K562 (cell line): ENCODE measurements around the gene GOLIM4. TPM values are rescaled to one million over a fixed set of nuclear protein-coding genes. Genes with fewer than 3 reads are reported as not detected.

Source experiments
- ASH1L ChIP-seq: fragments of 450-650 bp; IDR thresholded peaks from 2 replicates; pipeline ENCODE4 v1.6.1; 2018; ENCODE audit warnings: borderline replicate concordance, mild to moderate bottlenecking, low read depth; ENCODE audit not compliant: partially characterized antibody
- BACH1 ChIP-seq: fragments of 200-800 bp; sonication (Bioruptor generic); IDR thresholded peaks from 2 replicates; pipeline ENCODE4 v1.6.1; 2016; ENCODE audit warnings: missing genetic modification characterization, missing compliant biosample characterization
- CCAR2 ChIP-seq: fragments of 200-400 bp; formaldehyde crosslinking; IDR thresholded peaks from 2 replicates; pipeline ENCODE4 v1.6.1; 2017; ENCODE audit warnings: mild to moderate bottlenecking, low read depth, low read length
- ELF1 ChIP-seq: fragments of 200-800 bp; sonication (Bioruptor generic); IDR thresholded peaks from 2 replicates; pipeline ENCODE4 v1.6.1; 2016; ENCODE audit warnings: missing genetic modification characterization, missing compliant biosample characterization
- ELF4 ChIP-seq: fragments of 450-650 bp; formaldehyde crosslinking; IDR thresholded peaks from 2 replicates; pipeline ENCODE4 v1.4.0; 2022; ENCODE audit warnings: missing genetic modification characterization
- MAZ ChIP-seq, 2 experiments: fragments of 450-650 bp in 1 of 2; sonication (generic) in 1 of 2; formaldehyde crosslinking; IDR thresholded peaks in 1 of 2; conservative IDR thresholded peaks in 1 of 2; 2 replicates each; pipeline versions ENCODE4 v1.4.0 to v1.5.0; 2020; ENCODE audit warnings: mild to moderate bottlenecking in 1 of 2, missing genetic modification reagents in 1 of 2
- NR3C1 ChIP-seq: sonication (generic); formaldehyde crosslinking; IDR thresholded peaks from 2 replicates; pipeline ENCODE4 v1.8.1; 2022; ENCODE audit warnings: missing genetic modification reagents
- RB1 ChIP-seq: fragments of 450-650 bp; IDR thresholded peaks from 2 replicates; pipeline ENCODE4 v1.6.1; 2017; ENCODE audit warnings: low read depth, mild to moderate bottlenecking
- RBM22 ChIP-seq: fragments of 200-400 bp; formaldehyde crosslinking; IDR thresholded peaks from 2 replicates; pipeline ENCODE4 v1.6.1; 2018; ENCODE audit warnings: low read length, low read depth; ENCODE audit not compliant: poor library complexity, severe bottlenecking
- RCOR1 ChIP-seq, 2 experiments: IDR thresholded peaks; 2 replicates each; pipeline ENCODE4 v1.6.1; 2012; ENCODE audit warnings: low read depth in 2 of 2, low read length in 2 of 2, borderline replicate concordance in 1 of 2, improper control_type of control experiment in 1 of 2
- SMAD3 ChIP-seq: fragments of 450-650 bp; formaldehyde crosslinking; conservative IDR thresholded peaks from 2 replicates; pipeline ENCODE4 v1.4.0; 2020; ENCODE audit warnings: mild to moderate bottlenecking
- SRSF3 ChIP-seq: fragments of 200-400 bp; formaldehyde crosslinking; IDR thresholded peaks from 2 replicates; pipeline ENCODE4 v1.6.1; 2016; ENCODE audit warnings: mild to moderate bottlenecking, low read length, moderate library complexity; ENCODE audit not compliant: insufficient read depth
- TAF9B ChIP-seq: fragments of 450-650 bp; IDR thresholded peaks from 2 replicates; pipeline ENCODE4 v1.6.1; 2018; ENCODE audit warnings: mild to moderate bottlenecking; ENCODE audit not compliant: partially characterized antibody
- ZFX ChIP-seq: sonication (generic); formaldehyde crosslinking; IDR thresholded peaks from 2 replicates; pipeline ENCODE4 v1.8.0; 2022; ENCODE audit warnings: mild to moderate bottlenecking, missing genetic modification reagents, moderate library complexity
- ZNF184 ChIP-seq: sonication (generic); formaldehyde crosslinking; IDR thresholded peaks from 2 replicates; pipeline ENCODE4 v1.5.0; 2020; ENCODE audit warnings: missing genetic modification reagents
- ZNF584 ChIP-seq: fragments of 200-800 bp; sonication (Bioruptor generic); IDR thresholded peaks from 2 replicates; pipeline ENCODE4 v1.6.1; 2016; ENCODE audit warnings: low read depth, mild to moderate bottlenecking, missing genetic modification characterization, missing compliant biosample characterization
- ZNF778 ChIP-seq: fragments of 450-650 bp; formaldehyde crosslinking; IDR thresholded peaks from 2 replicates; pipeline ENCODE4 v1.4.0; 2020; ENCODE audit warnings: mild to moderate bottlenecking, moderate library complexity
- ZNF780A ChIP-seq: fragments of 250-450 bp; sonication (Bioruptor Pico); IDR thresholded peaks from 2 replicates; pipeline ENCODE4 v1.5.0; 2021; ENCODE audit warnings: mild to moderate bottlenecking
- polyA plus RNA-seq, 8 experiments: library from polyadenylated mRNA; depleted of rRNA in 4 of 8; stranded (reverse) in 5 of 8; unstranded in 3 of 8; fragments of >200 nt; fragmentation: Nextera tagmentation in 2 of 8; fragmentation: Illumina TruSeq in 1 of 8; extraction: Ambion mirVana in 2 of 8; extraction: Trizol in 1 of 8; gene quantifications; 2 replicates each; pipeline versions ENCODE4 v1.2.1 to v1.2.3, GENCODE V29; 2011 to 2014; ENCODE audit warnings: inconsistent platforms in 1 of 8, missing spikeins in 1 of 8
- total RNA-seq, 7 experiments: library from RNA; depleted of rRNA in 6 of 7; stranded (reverse); fragments of >200 nt in 6 of 7; fragmentation: Illumina TruSeq in 2 of 7; extraction: Trizol in 2 of 7; gene quantifications; 2 replicates each; pipeline versions ENCODE4 v1.2.1 to v1.2.3, GENCODE V29; 2011 to 2021; ENCODE audit warnings: low replicate concordance in 1 of 7
- TF ChIP-seq, protein P1 (sequence below): fragments of 200-800 bp; sonication (Bioruptor generic); IDR thresholded peaks from 2 replicates; pipeline ENCODE4 v1.6.1; 2017; ENCODE audit warnings: missing genetic modification characterization, missing compliant biosample characterization
- TF ChIP-seq, protein P2 (sequence below): sonication (generic); formaldehyde crosslinking; IDR thresholded peaks from 2 replicates; pipeline ENCODE4 v1.8.0; 2022; ENCODE audit warnings: mild to moderate bottlenecking, missing genetic modification reagents, borderline replicate concordance
- TF ChIP-seq, protein P3 (sequence below): fragments of 450-650 bp; IDR thresholded peaks from 2 replicates; pipeline ENCODE4 v1.6.1; 2016; ENCODE audit warnings: antibody characterized with exemption
- TF ChIP-seq, protein P4 (sequence below), 2 experiments: fragments of 450-650 bp in 1 of 2; sonication (generic) in 1 of 2; formaldehyde crosslinking; conservative IDR thresholded peaks; 2 replicates each; pipeline versions ENCODE4 v1.4.0 to v1.8.1; 2020 to 2022; ENCODE audit warnings: mild to moderate bottlenecking in 1 of 2, missing genetic modification reagents in 1 of 2

GOLIM4 gene
- total and polyA plus RNA-seq, 9 of the 15 experiments (the other 6 are each of a cell fraction or from before 2014, with no cell fraction given) = 9.3 to 39.4 (median 31.0) TPM

DNA sequence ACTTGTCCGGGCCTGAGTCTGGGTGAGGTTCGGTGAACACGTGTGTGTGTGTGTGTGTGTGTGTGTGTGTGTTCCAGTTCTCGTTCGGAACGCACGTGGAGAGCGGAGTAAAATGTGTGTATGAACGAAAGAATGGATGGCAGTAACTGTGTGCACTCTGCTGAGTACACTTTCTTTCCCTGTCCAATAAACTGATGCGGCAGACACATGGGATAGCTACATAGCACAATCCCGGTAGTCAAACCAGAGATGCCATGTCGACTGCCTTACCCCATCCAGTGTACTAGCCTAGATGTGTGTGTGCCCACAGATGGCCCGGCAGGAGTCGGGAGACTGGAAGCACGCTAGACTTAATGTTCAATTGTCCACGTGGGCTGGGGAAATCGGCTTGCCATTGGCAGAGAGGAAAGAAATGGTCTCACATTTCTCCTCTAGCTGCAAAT, 507 bp upstream of the GOLIM4 start (continued):
- TF ChIP-seq SMAD3 (CRISPR knock-in tag) = 0 out of 2 replicates have a peak, but pooled peaks have one; percentile 34
- 0 out of 2 replicates have a peak, but pooled peaks have one; percentile 71 for TF ChIP-seq ELF4 (CRISPR knock-in tag)
- TF ChIP-seq RCOR1 (IDR thresholded peaks at IDR 0.05; ENCODE audit: borderline replicate concordance in 1 of 2, low read depth in 2 of 2, low read length in 2 of 2) = no peak
- no peak for TF ChIP-seq ELF1 (tag)
- TF ChIP-seq ZNF584 (CRISPR knock-in tag) = no peak
- TF ChIP-seq RBM22 = no peak
- TF ChIP-seq MAZ (CRISPR knock-in tag; conservative IDR thresholded peaks at IDR 0.05 in 1 of 2, IDR thresholded peaks at IDR 0.05 in 1 of 2) = no peak; a peak in 1 of 4 replicates
- no peak; the same call in 1 of the 2 replicates for TF ChIP-seq NR3C1
- no peak for TF ChIP-seq ZNF778
- no peak for TF ChIP-seq SRSF3
- no peak for TF ChIP-seq ASH1L
- TF ChIP-seq ZNF780A (CRISPR knock-in tag) = no peak
- TF ChIP-seq, protein P1, sequence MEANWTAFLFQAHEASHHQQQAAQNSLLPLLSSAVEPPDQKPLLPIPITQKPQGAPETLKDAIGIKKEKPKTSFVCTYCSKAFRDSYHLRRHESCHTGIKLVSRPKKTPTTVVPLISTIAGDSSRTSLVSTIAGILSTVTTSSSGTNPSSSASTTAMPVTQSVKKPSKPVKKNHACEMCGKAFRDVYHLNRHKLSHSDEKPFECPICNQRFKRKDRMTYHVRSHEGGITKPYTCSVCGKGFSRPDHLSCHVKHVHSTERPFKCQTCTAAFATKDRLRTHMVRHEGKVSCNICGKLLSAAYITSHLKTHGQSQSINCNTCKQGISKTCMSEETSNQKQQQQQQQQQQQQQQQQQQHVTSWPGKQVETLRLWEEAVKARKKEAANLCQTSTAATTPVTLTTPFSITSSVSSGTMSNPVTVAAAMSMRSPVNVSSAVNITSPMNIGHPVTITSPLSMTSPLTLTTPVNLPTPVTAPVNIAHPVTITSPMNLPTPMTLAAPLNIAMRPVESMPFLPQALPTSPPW (CRISPR knock-in tag) = no peak
- TF ChIP-seq, protein P2, sequence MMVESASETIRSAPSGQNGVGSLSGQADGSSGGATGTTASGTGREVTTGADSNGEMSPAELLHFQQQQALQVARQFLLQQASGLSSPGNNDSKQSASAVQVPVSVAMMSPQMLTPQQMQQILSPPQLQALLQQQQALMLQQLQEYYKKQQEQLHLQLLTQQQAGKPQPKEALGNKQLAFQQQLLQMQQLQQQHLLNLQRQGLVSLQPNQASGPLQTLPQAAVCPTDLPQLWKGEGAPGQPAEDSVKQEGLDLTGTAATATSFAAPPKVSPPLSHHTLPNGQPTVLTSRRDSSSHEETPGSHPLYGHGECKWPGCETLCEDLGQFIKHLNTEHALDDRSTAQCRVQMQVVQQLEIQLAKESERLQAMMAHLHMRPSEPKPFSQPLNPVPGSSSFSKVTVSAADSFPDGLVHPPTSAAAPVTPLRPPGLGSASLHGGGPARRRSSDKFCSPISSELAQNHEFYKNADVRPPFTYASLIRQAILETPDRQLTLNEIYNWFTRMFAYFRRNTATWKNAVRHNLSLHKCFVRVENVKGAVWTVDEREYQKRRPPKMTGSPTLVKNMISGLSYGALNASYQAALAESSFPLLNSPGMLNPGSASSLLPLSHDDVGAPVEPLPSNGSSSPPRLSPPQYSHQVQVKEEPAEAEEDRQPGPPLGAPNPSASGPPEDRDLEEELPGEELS (CRISPR knock-in tag) = no peak
- TF ChIP-seq, protein P3, sequence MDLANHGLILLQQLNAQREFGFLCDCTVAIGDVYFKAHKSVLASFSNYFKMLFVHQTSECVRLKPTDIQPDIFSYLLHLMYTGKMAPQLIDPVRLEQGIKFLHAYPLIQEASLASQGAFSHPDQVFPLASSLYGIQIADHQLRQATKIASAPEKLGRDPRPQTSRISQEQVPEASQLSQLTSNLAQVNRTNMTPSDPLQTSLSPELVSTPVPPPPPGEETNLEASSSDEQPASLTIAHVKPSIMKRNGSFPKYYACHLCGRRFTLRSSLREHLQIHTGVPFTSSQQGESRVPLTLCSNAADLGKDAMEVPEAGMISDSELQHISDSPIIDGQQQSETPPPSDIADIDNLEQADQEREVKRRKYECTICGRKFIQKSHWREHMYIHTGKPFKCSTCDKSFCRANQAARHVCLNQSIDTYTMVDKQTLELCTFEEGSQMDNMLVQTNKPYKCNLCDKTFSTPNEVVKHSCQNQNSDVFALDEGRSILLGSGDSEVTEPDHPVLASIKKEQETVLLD = peak; percentile 28; the same call in 1 of the 2 replicates
- no peak for TF ChIP-seq ZNF184 (CRISPR knock-in tag)
- TF ChIP-seq ZFX (CRISPR knock-in tag) = no peak
- TF ChIP-seq RB1 = no peak
- TF ChIP-seq BACH1 (tag) = peak; percentile 49; the same call in 1 of the 2 replicates
- TF ChIP-seq TAF9B = peak; percentile 43
- TF ChIP-seq, protein P4, sequence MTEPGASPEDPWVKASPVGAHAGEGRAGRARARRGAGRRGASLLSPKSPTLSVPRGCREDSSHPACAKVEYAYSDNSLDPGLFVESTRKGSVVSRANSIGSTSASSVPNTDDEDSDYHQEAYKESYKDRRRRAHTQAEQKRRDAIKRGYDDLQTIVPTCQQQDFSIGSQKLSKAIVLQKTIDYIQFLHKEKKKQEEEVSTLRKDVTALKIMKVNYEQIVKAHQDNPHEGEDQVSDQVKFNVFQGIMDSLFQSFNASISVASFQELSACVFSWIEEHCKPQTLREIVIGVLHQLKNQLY (CRISPR knock-in tag; conservative IDR thresholded peaks at IDR 0.05) = no peak
- no peak for TF ChIP-seq CCAR2
